GM19467 (cell line): ENCODE data around the gene CEP170.

ENCODE experiments used
- ATAC-seq: cut with Tn5 transposase; IDR thresholded peaks from one replicate; pipeline ENCODE4 v1.9.1; 2021; ENCODE audit warnings: mild to moderate bottlenecking, moderate library complexity; ENCODE audit not compliant: unreplicated experiment

CEP170 gene

DNA sequence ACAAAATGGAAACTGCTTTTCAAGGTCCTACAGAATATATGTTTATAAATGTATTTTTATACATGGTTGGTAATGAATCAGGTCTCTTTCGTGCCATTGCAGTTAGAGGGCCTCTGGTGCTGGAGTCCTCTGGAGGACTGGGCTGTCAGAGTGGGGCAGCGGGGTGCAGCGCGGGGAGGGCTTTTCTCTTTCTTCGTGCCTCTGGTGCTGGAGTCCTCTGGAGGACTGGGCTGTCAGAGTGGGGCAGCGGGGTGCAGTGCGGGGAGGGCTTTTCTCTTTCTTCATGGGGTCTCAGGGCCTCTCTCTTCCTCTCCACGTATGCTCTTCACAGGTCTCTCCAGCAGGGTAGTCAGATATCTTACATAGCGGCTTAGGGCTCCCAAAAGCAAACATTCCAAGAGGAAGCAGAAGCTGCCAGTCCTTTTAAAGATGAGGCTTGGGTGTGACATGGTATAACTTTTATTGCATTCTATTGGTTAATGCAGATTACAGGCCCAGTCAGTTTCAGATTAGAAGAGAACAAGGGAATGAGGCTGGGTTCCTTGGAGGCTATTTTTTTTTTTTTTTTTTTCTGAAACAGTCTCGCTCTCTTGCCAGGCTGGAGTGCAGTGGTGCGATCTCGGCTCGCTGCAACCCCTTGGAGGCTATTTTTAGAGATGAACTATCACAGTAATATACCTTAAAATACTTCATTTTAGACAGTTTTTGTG lies 13.8 kb upstream of the CEP170 start:
- no peak for ATAC-seq

DNA sequence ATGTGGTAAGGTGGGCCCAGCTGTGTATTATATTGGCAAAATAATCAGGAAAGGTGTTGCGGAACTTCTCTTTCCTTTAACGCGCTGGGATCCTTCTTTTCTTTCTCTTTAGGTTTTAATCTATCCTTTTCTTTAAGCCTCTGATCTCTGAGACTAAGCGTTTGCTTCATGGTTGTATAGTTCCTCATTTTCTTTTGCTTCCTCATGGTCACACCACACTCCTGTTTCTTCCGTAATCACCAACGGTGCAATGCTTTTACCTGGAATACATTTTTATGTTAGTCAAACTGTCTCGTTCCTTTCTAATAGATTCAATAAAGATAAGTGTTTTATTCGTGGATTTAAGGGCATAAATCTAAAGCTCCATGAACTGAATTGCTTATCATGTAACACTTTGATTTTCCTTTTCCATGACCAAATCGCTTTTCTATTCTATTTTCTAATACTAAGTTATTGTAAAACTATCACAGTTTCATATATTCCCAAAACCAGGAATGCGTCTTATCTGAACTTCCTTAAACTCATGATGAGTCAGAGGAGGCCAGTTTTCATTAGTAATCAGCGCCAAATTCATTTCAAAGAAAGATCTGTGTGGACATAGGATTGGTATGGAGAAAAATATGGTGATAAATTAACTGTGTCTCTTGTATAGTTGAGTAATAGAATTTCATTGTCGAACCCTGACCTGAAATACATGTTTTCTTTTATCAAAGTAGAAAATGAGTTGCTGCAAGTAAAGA lies 13.0 kb upstream of the CEP170 start:
- no peak for ATAC-seq

DNA sequence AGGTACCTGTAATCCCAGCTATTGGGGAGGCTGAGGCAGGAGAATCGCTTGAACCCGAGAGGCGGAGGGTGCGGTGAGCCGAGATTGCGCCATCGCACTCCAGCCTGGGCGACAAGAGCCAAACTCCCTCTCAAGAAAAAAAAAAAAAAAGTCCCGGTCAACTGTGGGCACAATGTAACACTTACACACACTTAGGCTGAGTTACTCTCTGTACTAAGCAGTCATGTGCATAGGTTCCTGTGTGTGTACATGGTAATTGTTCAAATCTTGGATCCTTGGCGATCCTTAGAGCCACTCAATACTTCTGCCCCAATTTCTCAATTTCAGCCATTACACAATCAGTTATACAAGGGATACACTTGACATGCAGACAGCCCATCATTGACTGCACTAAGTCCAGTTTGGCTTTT lies 12.4 kb upstream of the CEP170 start:
- no peak for ATAC-seq

DNA sequence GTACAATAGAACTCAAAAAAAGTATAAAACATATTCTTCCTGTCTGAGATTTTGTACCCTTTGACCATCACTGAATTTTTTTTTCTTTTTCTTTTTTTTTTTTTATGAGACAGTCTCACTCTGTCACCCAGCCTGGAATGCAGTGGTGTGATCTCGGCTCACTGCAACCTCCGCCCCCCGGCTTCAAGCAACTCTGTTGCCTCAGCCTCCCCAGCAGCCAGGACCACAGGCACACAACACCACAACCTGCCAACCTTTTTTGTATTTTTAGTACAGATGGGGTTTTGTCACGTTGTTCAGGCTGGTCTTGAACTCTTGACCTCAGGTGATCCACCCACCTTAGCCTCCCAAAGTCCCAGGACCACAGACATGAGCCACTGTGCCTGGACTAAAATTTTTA lies 11.2 kb upstream of the CEP170 start:
- ATAC-seq: no peak

DNA sequence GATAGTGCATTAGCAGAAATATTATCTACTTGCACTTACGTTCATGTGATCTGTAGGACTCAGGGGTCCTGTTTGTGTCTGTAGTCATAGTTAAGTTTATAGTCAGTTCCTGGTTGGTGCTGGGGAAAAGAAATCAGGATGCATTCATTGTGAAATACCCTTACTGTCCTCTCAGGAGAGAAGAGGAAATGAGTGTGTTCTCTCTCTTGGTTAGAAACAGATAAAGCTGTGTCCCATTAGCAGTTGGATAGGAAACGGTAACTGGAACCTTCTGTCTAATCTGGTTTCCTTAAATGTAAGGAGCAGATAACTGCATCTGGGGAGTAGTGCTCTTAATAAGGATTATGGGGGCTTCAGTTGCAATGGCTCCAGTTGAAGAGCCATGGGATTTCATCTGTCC lies 9.6 kb upstream of the CEP170 start:
- ATAC-seq: no peak

DNA sequence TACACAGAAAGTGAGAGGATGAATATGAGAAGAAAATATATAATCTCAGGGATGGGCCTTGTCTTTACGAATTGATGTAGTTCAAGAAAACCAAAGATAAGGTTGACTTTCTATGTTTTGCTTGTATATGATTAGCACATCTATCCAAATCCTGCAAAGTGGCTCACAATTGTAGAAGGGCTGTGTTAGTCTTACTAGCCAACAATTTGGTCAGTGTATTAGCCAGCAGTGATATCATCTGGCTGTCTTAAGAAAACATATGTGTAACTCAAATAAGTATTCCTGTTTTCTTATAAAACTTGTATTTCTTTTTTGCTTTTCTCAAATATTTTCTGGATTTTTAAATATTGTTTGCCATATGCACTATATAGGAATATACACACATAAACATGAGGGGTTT lies 6.3 kb upstream of the CEP170 start:
- ATAC-seq: no peak

DNA sequence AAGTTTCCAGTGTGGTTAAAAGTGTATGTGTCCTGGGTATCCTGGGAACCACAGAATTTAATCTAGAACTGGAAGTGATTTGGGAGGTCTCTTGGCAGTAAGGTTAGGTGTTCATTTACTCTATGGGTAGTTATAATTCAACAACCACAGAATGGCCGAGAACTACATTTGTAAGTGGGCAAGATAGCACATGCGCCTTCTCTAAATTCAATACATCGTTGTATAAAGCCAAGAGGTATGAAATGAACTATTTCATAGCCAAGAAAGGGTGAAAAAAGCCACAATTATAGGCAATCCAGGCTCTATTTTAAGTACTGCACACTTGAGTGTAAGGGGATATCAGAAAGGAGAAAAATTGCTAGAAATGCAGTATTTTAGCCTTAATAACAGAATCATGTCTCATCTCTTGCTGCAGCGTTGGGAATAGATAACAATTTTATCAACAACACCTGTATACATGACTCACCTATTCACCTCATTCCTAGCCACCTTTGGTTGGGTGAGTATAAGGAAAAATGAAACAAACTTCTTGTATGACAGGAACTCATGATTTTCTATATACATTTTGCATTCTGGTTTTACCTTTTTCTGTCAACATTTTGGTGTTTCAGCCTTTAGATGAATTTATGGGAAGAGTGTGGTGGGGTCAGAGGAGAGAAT lies 5.3 kb upstream of the CEP170 start:
- no peak for ATAC-seq

DNA sequence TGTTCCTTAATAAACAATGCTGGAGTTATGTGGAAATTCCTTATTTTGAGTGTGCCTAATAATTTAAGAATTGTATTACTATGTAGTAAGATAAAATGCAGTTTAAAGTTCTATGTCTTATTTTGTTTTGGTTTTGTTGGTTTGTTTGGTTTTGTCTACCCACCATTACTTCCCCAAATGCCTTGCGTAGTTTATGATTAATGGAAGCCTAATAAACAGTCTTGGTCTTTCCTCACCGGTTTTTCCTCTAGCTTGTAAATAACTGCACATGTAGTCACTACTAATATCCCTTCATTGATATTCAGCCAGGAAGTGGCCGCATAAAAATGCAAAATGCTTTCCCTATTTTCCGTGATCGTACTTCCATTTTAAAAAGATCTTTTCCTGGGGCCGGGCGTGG lies 3.6 kb upstream of the CEP170 start:
- no peak for ATAC-seq

DNA sequence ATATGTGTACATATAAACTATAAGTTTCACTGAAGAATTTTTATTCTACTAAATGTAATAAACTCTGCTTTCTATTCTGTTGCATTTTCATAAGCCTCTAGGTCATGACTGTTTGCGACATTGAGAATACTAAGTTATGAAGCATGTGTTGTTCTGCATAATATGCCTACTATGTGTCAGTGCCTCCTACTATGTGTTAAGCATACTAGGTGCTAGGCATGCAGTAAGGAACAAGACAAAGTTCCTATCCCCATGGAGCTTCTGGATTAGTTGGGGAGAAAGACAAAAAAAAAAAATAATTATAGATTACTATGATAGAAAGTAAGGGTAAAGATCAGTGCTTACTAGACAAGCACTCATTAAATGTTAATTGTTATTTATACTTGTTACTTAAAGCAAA lies 2.1 kb upstream of the CEP170 start:
- ATAC-seq: no peak

DNA sequence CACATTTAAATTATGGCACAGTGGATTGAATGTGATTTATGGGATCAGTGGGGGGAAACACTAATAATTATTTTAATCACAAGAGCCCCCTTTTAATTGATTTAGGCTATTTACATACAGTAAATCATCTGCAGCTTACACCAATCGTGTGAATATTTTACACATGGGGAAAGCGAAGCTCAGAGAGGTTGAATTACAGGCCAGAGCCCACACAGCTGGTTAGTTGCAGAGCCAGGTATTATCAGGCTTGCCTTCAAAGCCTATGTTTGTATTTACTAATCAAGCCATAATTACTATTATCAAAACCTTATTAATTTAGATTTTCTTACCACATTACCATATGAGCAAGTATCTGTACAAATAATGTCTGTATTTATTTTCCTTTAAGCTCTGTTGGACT lies 1.5 kb upstream of the CEP170 start:
- no peak for ATAC-seq

DNA sequence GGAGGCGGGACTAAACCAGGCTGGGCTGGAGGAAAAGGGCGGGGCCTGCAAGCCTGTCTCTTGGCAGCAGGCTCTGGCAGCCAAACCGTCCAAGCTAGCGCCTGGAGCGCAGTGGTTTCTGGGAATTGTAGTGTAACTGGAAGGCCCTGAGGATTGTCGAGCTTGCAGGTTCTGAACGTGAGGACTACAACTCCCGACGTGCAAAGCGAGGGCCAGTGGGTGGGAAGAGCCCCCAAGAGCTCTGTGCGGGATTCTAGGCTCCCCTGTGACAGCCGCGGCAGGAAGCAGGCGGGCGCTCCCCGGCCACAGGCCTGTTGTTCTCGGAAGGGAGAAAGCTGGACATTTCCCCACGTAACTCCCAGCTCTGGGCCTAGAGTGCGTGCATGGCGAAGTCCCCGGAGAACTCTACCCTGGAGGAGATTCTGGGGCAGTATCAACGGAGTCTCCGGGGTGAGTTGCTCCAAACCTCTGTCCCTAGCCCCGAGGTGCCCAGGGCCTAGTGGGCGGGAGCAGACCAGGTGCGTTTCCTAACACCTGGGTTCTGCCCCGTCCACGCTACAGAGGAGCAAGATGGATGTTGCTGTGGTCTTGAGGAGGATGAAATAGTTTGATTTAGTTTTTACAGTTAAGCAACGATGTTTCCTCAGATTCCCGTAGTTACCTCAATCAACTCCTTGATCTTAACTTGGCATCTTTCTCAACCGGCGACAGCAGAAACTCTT lies 871 bp upstream of the CEP170 start, which contains the start of gene SDCCAG8:
Gene SDCCAG8 (plus strand): TSS at position 251 of the 722 bp plus-strand sequence. CDS start 133 bp downstream, at position 384.
- peak; percentile 76 for ATAC-seq

DNA sequence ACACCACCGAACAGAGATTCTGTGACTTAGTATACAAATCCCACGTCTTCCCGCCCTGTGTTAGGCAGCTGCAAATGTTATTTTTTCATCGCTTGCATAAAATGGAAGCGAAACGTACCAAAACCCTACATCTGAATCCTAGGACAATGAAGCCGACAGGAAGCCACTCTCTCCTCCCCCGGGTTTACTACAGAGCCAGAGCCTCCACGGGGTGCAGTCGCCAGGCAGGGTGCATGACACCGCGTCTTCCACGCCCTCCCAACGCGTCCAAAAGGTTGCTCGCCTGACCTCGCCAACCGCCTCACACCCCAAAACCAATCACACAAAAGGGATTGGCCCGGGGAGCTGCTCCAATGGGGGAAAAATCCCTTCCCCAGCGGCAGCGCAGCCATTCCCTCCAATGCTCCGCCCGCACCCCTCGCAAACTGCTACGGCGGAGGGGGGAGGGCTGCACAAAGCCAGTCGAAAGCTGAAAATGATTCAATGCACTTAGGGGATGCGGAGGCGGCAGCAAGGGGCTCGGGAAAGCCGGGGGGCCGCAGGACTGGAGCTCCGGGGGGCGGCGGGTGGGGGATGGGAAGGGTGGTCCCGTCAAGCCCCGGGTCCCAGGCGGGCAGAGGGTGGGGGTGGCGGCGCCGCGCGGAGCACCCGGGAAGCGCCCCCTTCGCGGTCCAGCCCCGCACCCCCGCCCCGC lies 701 bp downstream of the CEP170 start:
- peak; percentile 15 for ATAC-seq

DNA sequence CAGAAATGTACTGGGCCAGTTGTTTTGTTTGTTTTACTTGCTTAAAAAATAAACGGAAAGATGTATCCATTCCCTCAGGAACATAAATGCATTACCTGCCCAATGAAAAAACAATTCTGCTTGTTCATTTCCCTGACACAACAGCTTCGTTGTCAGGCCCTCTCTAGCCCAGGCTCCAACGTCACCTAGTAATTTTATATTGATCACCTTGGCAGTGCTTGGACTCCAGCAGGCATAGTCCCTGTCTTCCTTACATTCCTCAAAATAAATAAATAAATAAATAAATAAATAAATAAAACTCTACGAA lies 1.2 kb downstream of the CEP170 start:
- no peak for ATAC-seq

DNA sequence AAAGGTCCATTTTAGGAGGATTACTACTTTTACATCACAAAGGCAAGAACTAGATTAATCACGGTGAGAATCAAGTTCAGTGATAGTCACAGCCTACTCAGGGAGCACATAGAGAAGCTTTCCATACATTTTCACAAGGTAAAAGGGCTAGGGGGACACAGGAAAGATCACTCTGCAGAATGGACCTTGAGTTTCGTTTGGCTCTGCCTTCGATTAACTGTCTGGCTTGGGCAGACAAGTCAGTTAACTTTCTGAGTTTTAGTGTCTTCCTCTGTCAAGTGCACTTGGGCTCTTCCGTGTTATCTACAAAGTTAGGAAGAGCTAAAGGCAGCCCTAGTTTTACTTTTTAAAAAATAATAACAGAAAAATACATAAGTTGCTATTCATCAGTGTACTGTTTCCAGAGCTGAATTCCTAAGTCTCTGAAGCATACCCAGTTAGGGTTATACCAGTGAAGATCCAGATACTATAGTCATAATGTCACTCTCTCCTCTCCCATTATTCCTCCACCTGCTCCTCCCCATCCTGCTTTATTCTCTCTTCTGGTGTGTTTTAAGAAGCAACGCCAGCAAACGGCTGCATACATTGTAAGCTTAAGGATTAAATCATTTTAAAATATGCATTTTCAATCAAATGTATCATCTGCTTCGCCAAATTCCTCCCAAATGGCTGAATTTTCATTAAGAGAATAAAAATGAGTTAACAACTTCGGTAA lies 1.7 kb downstream of the CEP170 start:
- ATAC-seq: no peak

DNA sequence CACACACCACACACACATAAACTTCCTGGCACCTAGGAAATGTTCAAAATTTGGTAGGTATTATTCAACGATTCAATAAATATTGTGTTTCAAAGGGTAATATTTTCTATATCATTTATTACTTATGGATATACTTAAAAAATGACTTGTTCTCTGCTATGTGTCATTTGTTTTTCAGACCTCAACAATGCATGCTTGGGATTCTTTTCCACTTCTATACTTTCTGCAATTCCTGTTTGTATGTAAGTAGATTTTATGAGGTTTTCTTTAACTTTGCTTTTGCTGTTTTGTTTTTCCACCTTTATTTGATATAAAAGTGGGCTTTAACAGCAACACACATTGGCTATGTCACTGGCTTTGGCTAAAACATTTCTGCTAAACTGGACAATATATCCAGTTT lies 3.5 kb downstream of the CEP170 start:
- no peak for ATAC-seq

DNA sequence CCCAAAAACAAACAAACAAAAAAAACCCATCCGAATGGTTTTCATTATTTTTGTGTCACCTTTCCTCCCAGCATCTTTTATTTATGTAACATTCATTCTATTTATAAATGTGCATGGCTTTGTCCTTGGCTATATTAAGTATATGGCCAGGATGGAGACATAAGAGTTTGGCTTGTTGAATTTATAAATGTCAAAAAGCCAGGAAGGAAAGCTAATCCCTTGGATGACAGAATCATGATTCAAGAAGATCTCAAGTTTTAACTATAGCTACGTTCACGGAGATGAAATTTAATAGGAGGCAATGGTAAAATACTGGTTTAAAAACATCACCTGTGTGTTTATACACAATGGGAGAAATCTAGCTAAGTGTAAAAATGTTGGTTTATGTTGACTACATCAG lies 5.0 kb downstream of the CEP170 start:
- no peak for ATAC-seq

DNA sequence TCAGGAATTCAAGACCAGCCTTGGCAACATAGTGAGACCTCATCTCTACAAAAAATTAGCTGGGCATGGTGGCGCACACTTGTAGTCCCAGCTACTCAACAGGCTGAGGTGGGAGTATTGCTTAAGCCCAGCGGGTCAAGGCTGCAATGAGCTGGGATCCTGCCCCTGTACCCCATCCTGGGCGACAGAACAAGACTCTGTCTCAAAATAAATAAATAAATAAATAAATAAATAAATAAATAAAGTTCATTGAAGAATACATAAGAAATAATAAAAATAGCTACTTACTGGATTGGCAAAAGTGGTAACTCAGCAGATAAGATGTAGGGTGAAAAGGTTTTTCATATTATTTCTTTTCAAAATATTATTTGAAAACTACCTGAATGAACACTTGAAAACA lies 5.9 kb downstream of the CEP170 start:
- no peak for ATAC-seq

DNA sequence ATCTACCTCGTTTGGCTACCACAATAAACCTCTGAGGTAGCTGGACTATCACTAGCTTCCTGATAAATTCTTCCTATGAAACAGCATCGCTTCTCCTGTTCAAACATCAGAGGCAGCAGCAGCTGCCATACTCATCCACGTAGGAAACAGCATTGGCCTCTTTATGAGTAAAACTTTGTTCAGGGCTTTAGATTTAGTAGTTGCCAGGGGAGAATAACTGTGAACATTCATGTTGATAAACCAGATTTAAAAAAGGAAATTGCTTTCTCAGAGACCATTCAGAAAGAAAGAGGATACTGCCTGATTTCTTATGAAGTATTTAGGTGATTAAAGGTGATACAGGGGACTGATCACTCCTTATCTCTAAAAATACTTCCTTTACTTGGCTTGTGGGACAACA lies 7.2 kb downstream of the CEP170 start:
- ATAC-seq: no peak

DNA sequence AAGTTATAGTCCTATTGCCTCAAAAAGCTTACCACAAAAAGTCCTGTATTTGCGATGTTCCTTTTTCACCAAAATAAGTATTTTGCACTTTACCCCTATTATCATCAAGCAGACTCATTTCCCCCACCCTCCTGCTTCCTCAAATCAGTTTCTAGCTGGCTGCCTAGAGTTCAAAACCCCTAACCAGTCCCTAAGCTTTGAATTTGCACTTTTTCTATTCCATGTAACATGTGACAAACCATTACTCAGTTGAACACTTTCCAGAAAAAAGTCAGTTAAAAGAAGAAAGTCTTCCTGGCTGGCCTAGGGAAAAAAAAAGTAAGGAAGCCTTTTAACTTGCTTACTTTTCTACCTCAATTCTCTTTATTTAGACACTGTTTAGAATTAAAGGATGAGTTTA lies 8.2 kb downstream of the CEP170 start:
- no peak for ATAC-seq

DNA sequence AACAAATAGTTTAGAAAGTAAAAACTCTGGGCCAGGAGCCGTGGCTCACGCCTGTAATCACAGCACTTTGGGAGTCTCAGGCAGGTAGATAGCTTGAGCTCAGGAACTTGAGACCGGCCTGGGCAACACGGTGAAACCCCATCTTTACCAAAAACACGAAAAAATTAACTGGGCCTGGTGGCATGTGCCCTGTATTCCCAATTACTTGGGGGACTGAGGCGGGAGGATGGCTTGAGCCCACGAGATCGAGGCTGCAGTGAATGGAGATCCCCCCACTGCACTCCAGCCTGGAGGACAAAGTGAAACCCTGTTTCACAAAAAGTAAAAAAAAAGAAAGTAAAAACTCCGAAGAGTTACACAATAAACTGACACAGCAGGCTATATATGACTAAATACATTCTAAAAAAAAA lies 10.6 kb downstream of the CEP170 start:
- ATAC-seq: no peak
